ENCODE data around the gene C8B.

C8B gene

GRCh38 chr1:56940039-56940438 is 25.8 kb downstream of the C8B start:
- no peak overlapping the region for H2BK15ac ChIP-seq (ENCODE audit: low read depth, poor library complexity, severe bottlenecking)

GRCh38 chr1:56939209-56939608 is 26.6 kb downstream of the C8B start:
- Histone ChIP-seq H3K9ac (ENCODE audit: low read length) (no peak overlapping the region), H2AFZ (ENCODE audit: low read depth, low read length) (no peak overlapping the region), H2AK5ac (ENCODE audit: low read length, severe bottlenecking) (no peak overlapping the region), H2BK120ac (ENCODE audit: low read depth, low read length) (no peak overlapping the region), H3K9me3 (ENCODE audit: control insufficient read depth, low read length) (no peaks in the 10 kb centered on the region), H3K4me3 (ENCODE audit: insufficient read depth in 1 of 2, low read depth in 1 of 2, low read length in 2 of 2) (no peak overlapping the region), H3K18ac (ENCODE audit: low read depth in 1 of 2, low read length in 2 of 2) (no peak overlapping the region), H4K91ac (ENCODE audit: low read length) (no peak overlapping the region), H3K4me2 (ENCODE audit: low read length, poor library complexity, severe bottlenecking) (no peak overlapping the region), H3K4me1 (ENCODE audit: control insufficient read depth, insufficient read depth, low read depth, low read length) (no peaks in the 10 kb centered on the region), H2BK5ac (ENCODE audit: low read depth, low read length, poor library complexity, severe bottlenecking) (no peak overlapping the region), H3K36me3 (ENCODE audit: control insufficient read depth in 1 of 2, insufficient read depth in 2 of 2, low read depth in 1 of 2, low read length in 2 of 2) (no peaks in the 10 kb centered on the region), H3K27ac (ENCODE audit: low read length, poor library complexity, severe bottlenecking) (no peak overlapping the region), H3K27me3 (ENCODE audit: control insufficient read depth in 1 of 2, insufficient read depth in 1 of 2, low read length in 2 of 2) (no peaks in the 10 kb centered on the region), H2BK15ac (ENCODE audit: low read depth, poor library complexity, severe bottlenecking) (no peak overlapping the region), H3K79me1 (replicated peaks; ENCODE audit: low read length, poor library complexity, severe bottlenecking) (no peaks in the 10 kb centered on the region), H3K4ac (ENCODE audit: low read depth in 1 of 2, low read length in 2 of 2) (no peak overlapping the region), H2BK12ac (ENCODE audit: low read length in 2 of 2) (no peak overlapping the region), H3K23ac (ENCODE audit: low read length in 2 of 2) (no peak overlapping the region), H4K8ac (ENCODE audit: low read length) (no peak overlapping the region), H3K14ac (ENCODE audit: low read length in 2 of 2) (no peak overlapping the region)
- WGBS = 67% methylated on average over 1 of the region's 2 CpGs
- no peak for DNase-seq

More at GRCh38 chr1:56940039-56940438, 25.8 kb downstream of the C8B start:
- Histone ChIP-seq H3K23ac (ENCODE audit: low read length in 2 of 2) (no peak overlapping the region), H2AFZ (ENCODE audit: low read depth, low read length) (no peak overlapping the region), H2BK120ac (ENCODE audit: low read depth, low read length) (no peak overlapping the region), H3K4me2 (ENCODE audit: low read length, poor library complexity, severe bottlenecking) (no peak overlapping the region), H4K8ac (ENCODE audit: low read length) (no peak overlapping the region), H4K91ac (ENCODE audit: low read length) (no peak overlapping the region), H3K14ac (ENCODE audit: low read length in 2 of 2) (no peak overlapping the region), H3K4me1 (ENCODE audit: control insufficient read depth, insufficient read depth, low read depth, low read length) (no peaks in the 10 kb centered on the region), H3K4me3 (ENCODE audit: insufficient read depth in 1 of 2, low read depth in 1 of 2, low read length in 2 of 2) (no peak overlapping the region), H3K4ac (ENCODE audit: low read depth in 1 of 2, low read length in 2 of 2) (no peak overlapping the region), H3K27me3 (ENCODE audit: control insufficient read depth in 1 of 2, insufficient read depth in 1 of 2, low read length in 2 of 2) (no peaks in the 10 kb centered on the region), H3K9me3 (ENCODE audit: control insufficient read depth, low read length) (no peaks in the 10 kb centered on the region), H2BK12ac (ENCODE audit: low read length in 2 of 2) (no peak overlapping the region), H2AK5ac (ENCODE audit: low read length, severe bottlenecking) (no peak overlapping the region), H2BK5ac (ENCODE audit: low read depth, low read length, poor library complexity, severe bottlenecking) (no peak overlapping the region), H3K27ac (ENCODE audit: low read length, poor library complexity, severe bottlenecking) (no peak overlapping the region), H3K18ac (ENCODE audit: low read depth in 1 of 2, low read length in 2 of 2) (no peak overlapping the region), H3K36me3 (ENCODE audit: control insufficient read depth in 1 of 2, insufficient read depth in 2 of 2, low read depth in 1 of 2, low read length in 2 of 2) (no peaks in the 10 kb centered on the region), H3K9ac (ENCODE audit: low read length) (no peak overlapping the region), H3K79me1 (replicated peaks; ENCODE audit: low read length, poor library complexity, severe bottlenecking) (no peaks in the 10 kb centered on the region)
- DNase-seq = no peak
- WGBS = no CpG with 5 or more reads among the region's 1 CpG

GRCh38 chr1:56938646-56939045 is 27.2 kb downstream of the C8B start:
- H3K23ac ChIP-seq (ENCODE audit: low read length in 2 of 2) = no peak overlapping the region
- no peak for DNase-seq
- H3K4me3 ChIP-seq (ENCODE audit: insufficient read depth in 1 of 2, low read depth in 1 of 2, low read length in 2 of 2) = no peak overlapping the region
- no peaks in the 10 kb centered on the region for H3K79me1 ChIP-seq (replicated peaks; ENCODE audit: low read length, poor library complexity, severe bottlenecking)
- H4K91ac ChIP-seq (ENCODE audit: low read length) = no peak overlapping the region
- H2AFZ ChIP-seq (ENCODE audit: low read depth, low read length) = no peak overlapping the region
- H2AK5ac ChIP-seq (ENCODE audit: low read length, severe bottlenecking) = no peak overlapping the region
- no peak overlapping the region for H3K9ac ChIP-seq (ENCODE audit: low read length)
- H3K4me1 ChIP-seq (ENCODE audit: control insufficient read depth, insufficient read depth, low read depth, low read length) = no peaks in the 10 kb centered on the region
- H3K14ac ChIP-seq (ENCODE audit: low read length in 2 of 2) = no peak overlapping the region
- H3K9me3 ChIP-seq (ENCODE audit: control insufficient read depth, low read length) = no peaks in the 10 kb centered on the region
- no peak overlapping the region for H2BK5ac ChIP-seq (ENCODE audit: low read depth, low read length, poor library complexity, severe bottlenecking)
- no peak overlapping the region for H2BK120ac ChIP-seq (ENCODE audit: low read depth, low read length)
- no peak overlapping the region for H3K18ac ChIP-seq (ENCODE audit: low read depth in 1 of 2, low read length in 2 of 2)
- no peak overlapping the region for H2BK12ac ChIP-seq (ENCODE audit: low read length in 2 of 2)
- WGBS = 88% methylated on average over 2 of the region's 2 CpGs
- H3K27ac ChIP-seq (ENCODE audit: low read length, poor library complexity, severe bottlenecking) = no peak overlapping the region
- no peak overlapping the region for H4K8ac ChIP-seq (ENCODE audit: low read length)
- H3K27me3 ChIP-seq (ENCODE audit: control insufficient read depth in 1 of 2, insufficient read depth in 1 of 2, low read length in 2 of 2) = no peaks in the 10 kb centered on the region
- no peaks in the 10 kb centered on the region for H3K36me3 ChIP-seq (ENCODE audit: control insufficient read depth in 1 of 2, insufficient read depth in 2 of 2, low read depth in 1 of 2, low read length in 2 of 2)
- no peak overlapping the region for H3K4ac ChIP-seq (ENCODE audit: low read depth in 1 of 2, low read length in 2 of 2)
- no peak overlapping the region for H2BK15ac ChIP-seq (ENCODE audit: low read depth, poor library complexity, severe bottlenecking)
- no peak overlapping the region for H3K4me2 ChIP-seq (ENCODE audit: low read length, poor library complexity, severe bottlenecking)

GRCh38 chr1:56934430-56935060 is 31.3 kb downstream of the C8B start:
- no peak overlapping the region for H2BK15ac ChIP-seq (ENCODE audit: low read depth, poor library complexity, severe bottlenecking)
- peak overlapping the region; percentile 6 for H2AFZ ChIP-seq (ENCODE audit: low read depth, low read length)
- H2BK12ac ChIP-seq (ENCODE audit: low read length in 2 of 2) = no peak overlapping the region
- no peaks in the 10 kb centered on the region for H3K36me3 ChIP-seq (ENCODE audit: control insufficient read depth in 1 of 2, insufficient read depth in 2 of 2, low read depth in 1 of 2, low read length in 2 of 2)
- no peak overlapping the region for H3K27ac ChIP-seq (ENCODE audit: low read length, poor library complexity, severe bottlenecking)
- no peaks in the 10 kb centered on the region for H3K79me1 ChIP-seq (replicated peaks; ENCODE audit: low read length, poor library complexity, severe bottlenecking)
- no peak overlapping the region for H3K4ac ChIP-seq (ENCODE audit: low read depth in 1 of 2, low read length in 2 of 2)
- DNase-seq = no peak
- H3K9ac ChIP-seq (ENCODE audit: low read length) = peak overlapping the region; percentile 1
- H3K4me3 ChIP-seq (ENCODE audit: insufficient read depth in 1 of 2, low read depth in 1 of 2, low read length in 2 of 2) = peak overlapping the region in 1 of 2 experiments; percentile 40
- H2BK120ac ChIP-seq (ENCODE audit: low read depth, low read length) = no peak overlapping the region
- H3K4me1 ChIP-seq (ENCODE audit: control insufficient read depth, insufficient read depth, low read depth, low read length) = no peaks in the 10 kb centered on the region
- H4K8ac ChIP-seq (ENCODE audit: low read length) = no peak overlapping the region
- 0% methylated on average over 1 of the region's 1 CpG for WGBS
- H3K18ac ChIP-seq (ENCODE audit: low read depth in 1 of 2, low read length in 2 of 2) = no peak overlapping the region
- H2AK5ac ChIP-seq (ENCODE audit: low read length, severe bottlenecking) = no peak overlapping the region
- H3K27me3 ChIP-seq (ENCODE audit: control insufficient read depth in 1 of 2, insufficient read depth in 1 of 2, low read length in 2 of 2) = no peaks in the 10 kb centered on the region
- H3K23ac ChIP-seq (ENCODE audit: low read length in 2 of 2) = no peak overlapping the region
- H3K14ac ChIP-seq (ENCODE audit: low read length in 2 of 2) = no peak overlapping the region
- H3K9me3 ChIP-seq (ENCODE audit: control insufficient read depth, low read length) = no peaks in the 10 kb centered on the region
- H4K91ac ChIP-seq (ENCODE audit: low read length) = no peak overlapping the region
- no peak overlapping the region for H2BK5ac ChIP-seq (ENCODE audit: low read depth, low read length, poor library complexity, severe bottlenecking)
- H3K4me2 ChIP-seq (ENCODE audit: low read length, poor library complexity, severe bottlenecking) = no peak overlapping the region

Measured in mesenchymal stem cell (in vitro differentiated cells and primary cell).